Panc1 (cell line): ENCODE measurements around the gene CSMD2. TPM values are rescaled to one million over a fixed set of nuclear protein-coding genes. Genes with fewer than 3 reads are reported as not detected.

Experiments used
- ATAC-seq: fragments of 200-7000 bp; cut with Tn5 transposase; 2 replicates; pipeline ENCODE4 v1.9.1; 2020; ENCODE audit warnings: mild to moderate bottlenecking, moderate library complexity
- BruUV-seq: library from RNA; stranded (reverse); fragments of 400-500 nt; replicated peaks from 2 replicates; lab custom pipeline; 2021; lab: Mats Ljungman, UMichigan
- CTCF ChIA-PET: fragments of 300-600 bp; sonication (Branson Sonifier 250); formaldehyde crosslinking; loops from one replicate; lab custom pipeline; 2022; ENCODE audit warnings: antibody characterized with exemption; lab: Charles Lee
- POLR2A ChIA-PET: fragments of 300-600 bp; sonication (Branson Sonifier 250); formaldehyde crosslinking; loops from one replicate; lab custom pipeline; 2022; ENCODE audit warnings: antibody characterized with exemption; lab: Charles Lee
- DNase-seq: peaks from one replicate; pipeline ENCODE4 v3.0.0-alpha.2; 2010; ENCODE audit warnings: low read depth, low spot score
- H3K27ac ChIP-seq: 2 replicates; pipeline ENCODE4 v1.5.1; 2011; ENCODE audit warnings: mild to moderate bottlenecking, low read length, inconsistent platforms
- H3K27me3 ChIP-seq: fragments of 200-500 bp; sonication (Bioruptor generic); 2 replicates; pipeline ENCODE4 v1.6.0; 2014; ENCODE audit warnings: low read length, inconsistent platforms; ENCODE audit not compliant: control insufficient read depth, insufficient read depth
- H3K36me3 ChIP-seq: fragments of 200-500 bp; sonication (Bioruptor generic); 2 replicates; pipeline ENCODE4 v1.5.1; 2014; ENCODE audit warnings: inconsistent platforms, mild to moderate bottlenecking, low read length, moderate library complexity; ENCODE audit not compliant: control insufficient read depth, insufficient read depth
- H3K4me1 ChIP-seq: 2 replicates; pipeline ENCODE4 v1.5.1; 2011; ENCODE audit warnings: inconsistent platforms, mild to moderate bottlenecking, low read length, moderate library complexity; ENCODE audit not compliant: control insufficient read depth, insufficient read depth
- H3K4me3 ChIP-seq, 2 experiments: 2 replicates each; pipeline ENCODE4 v1.5.1; 2011 to 2012; ENCODE audit warnings: low read depth in 2 of 2, low read length in 2 of 2, mild to moderate bottlenecking in 2 of 2, inconsistent platforms in 1 of 2, moderate library complexity in 1 of 2
- H3K9me3 ChIP-seq: fragments of 200-500 bp; sonication (Bioruptor generic); 2 replicates; pipeline ENCODE4 v1.5.1; 2014; ENCODE audit warnings: low read depth, mild to moderate bottlenecking, inconsistent platforms, low read length, moderate library complexity; ENCODE audit not compliant: control insufficient read depth, insufficient read depth
- CTCF ChIP-seq: fragments of 450-650 bp; IDR thresholded peaks from 2 replicates; pipeline ENCODE4 v1.5.1; 2017; ENCODE audit warnings: mild to moderate bottlenecking
- POLR2AphosphoS5 ChIP-seq: IDR thresholded peaks from 2 replicates; pipeline ENCODE4 v1.6.1; 2012; ENCODE audit warnings: mild to moderate bottlenecking, low read depth, low read length, moderate library complexity
- REST ChIP-seq, 2 experiments: IDR thresholded peaks; 2 replicates each; pipeline ENCODE4 v1.6.1; 2011 to 2012; ENCODE audit warnings: low read depth in 2 of 2, control low read depth in 1 of 2, low read length in 1 of 2, mild to moderate bottlenecking in 1 of 2, moderate library complexity in 1 of 2; ENCODE audit not compliant: insufficient read depth in 1 of 2
- SIN3A ChIP-seq: IDR thresholded peaks from 2 replicates; pipeline ENCODE4 v1.6.1; 2012; ENCODE audit warnings: low read depth, mild to moderate bottlenecking, low read length, moderate library complexity, borderline replicate concordance; ENCODE audit not compliant: insufficient read depth
- TCF7L2 ChIP-seq: IDR thresholded peaks from 2 replicates; pipeline ENCODE4 v1.6.1; 2011; ENCODE audit warnings: mild to moderate bottlenecking, low read depth, low read length, inconsistent platforms
- in situ Hi-C: cut with HindIII; loops from 2 replicates; pipeline ENCODE4 v1.10.0; 2016; ENCODE audit warnings: low sequenced_read_pairs, low pct_unique_long_range_greater_than_20kb
- intact Hi-C: fragments of 100-400 bp; cut with micrococcal nuclease; formaldehyde crosslinking; loops from one replicate; pipeline ENCODE4 v1.10.0; 2022; ENCODE audit not compliant: unreplicated experiment
- total RNA-seq: library from RNA; stranded (reverse); gene quantifications from one replicate; pipeline ENCODE4 v1.2.1, GENCODE V29; 2021; ENCODE audit not compliant: unreplicated experiment

Gene CSMD2
- total RNA-seq, 1 experiment from 2014 or later = not detected

- intact Hi-C loops = no loop called here
- POLR2A ChIA-PET = no interaction called here
- H3K27me3 ChIP-seq = no peaks in the 10 kb centered on the region; the same call in 1 of the 2 replicates
- CTCF ChIA-PET = no interaction called here
- DNase-seq (no peak), ATAC-seq (no peak)
- no peak for TF ChIP-seq TCF7L2
- no peaks in the 10 kb centered on the region for H3K36me3 ChIP-seq
- H3K4me1 ChIP-seq = no peaks in the 10 kb centered on the region
- in situ Hi-C loops = no loop called here
- no peaks in the 10 kb centered on the region; the same call in 1 of the 2 replicates for H3K9me3 ChIP-seq
- H3K4me3 ChIP-seq = no peak overlapping the region
- no TSS peak for BruUV-seq
- H3K27ac ChIP-seq = no peak overlapping the region
Observed at GRCh38 chr1:34052565-34052964, 112.5 kb downstream of the CSMD2 start.

- no peaks in the 10 kb centered on the region; the same call in 1 of the 2 replicates for H3K27me3 ChIP-seq
- POLR2A ChIA-PET = no interaction called here
- no peaks in the 10 kb centered on the region; the same call in 1 of the 2 replicates for H3K9me3 ChIP-seq
- BruUV-seq = no TSS peak
- ATAC-seq (no peak), DNase-seq (no peak)
- no peak overlapping the region for H3K27ac ChIP-seq
- in situ Hi-C loops = no loop called here
- no peak for TF ChIP-seq POLR2AphosphoS5
- TF ChIP-seq TCF7L2 = no peak
- no peak for TF ChIP-seq CTCF
- no peaks in the 10 kb centered on the region for H3K4me1 ChIP-seq
- intact Hi-C loops = no loop called here
- H3K36me3 ChIP-seq = no peaks in the 10 kb centered on the region
- CTCF ChIA-PET = no interaction called here
- H3K4me3 ChIP-seq = no peak overlapping the region
Observed at GRCh38 chr1:34050709-34051485, 114.1 kb downstream of the CSMD2 start.

- in situ Hi-C loops (no loop called here), intact Hi-C loops (no loop called here)
- Histone ChIP-seq H3K27me3 (no peaks in the 10 kb centered on the region; the same call in 1 of the 2 replicates), H3K4me1 (no peaks in the 10 kb centered on the region), H3K9me3 (no peaks in the 10 kb centered on the region; the same call in 1 of the 2 replicates), H3K4me3 (no peak overlapping the region), H3K36me3 (no peaks in the 10 kb centered on the region), H3K27ac (no peak overlapping the region)
- BruUV-seq = no TSS peak
- ChIA-PET CTCF (no interaction called here), POLR2A (no interaction called here)
- ATAC-seq (no peak), DNase-seq (no peak)
- TF ChIP-seq REST (IDR thresholded peaks at IDR 0.05; ENCODE audit: insufficient read depth in 1 of 2, low read depth in 2 of 2, low read length in 1 of 2) (no peak), TCF7L2 (no peak), CTCF (no peak), POLR2AphosphoS5 (no peak), SIN3A (no peak)
Observed at GRCh38 chr1:34049994-34050393, 115.0 kb downstream of the CSMD2 start.
